Suprapubic skin (tissue), 3 donors: ENCODE measurements around the gene MAP3K20.
"Not testable (repeated sequence)": the region's sequence is repeated elsewhere in the genome, so short reads cannot be mapped to it uniquely, and the experiment has no call there.

ENCODE experiments used
- CTCF ChIP-seq, 2 donors: fragments of 200-600 bp in 1 of 2; fragments of 450-650 bp in 1 of 2; sonication (generic) in 1 of 2; IDR thresholded peaks; one replicate each; pipeline ENCODE4 v1.5.1; 2016 to 2019; ENCODE audit warnings: antibody characterized with exemption in 2 of 2, mild to moderate bottlenecking in 1 of 2, moderate library complexity in 1 of 2
- POLR2AphosphoS5 ChIP-seq, 3 donors: sonication (generic); formaldehyde crosslinking; IDR thresholded peaks; one replicate each; pipeline ENCODE4 v1.6.1; 2017; ENCODE audit warnings: antibody characterized with exemption in 3 of 3

GRCh38 chr2:173309370-173309769 is 233.7 kb downstream of the MAP3K20 start:
- not testable (repeated sequence) for TF ChIP-seq CTCF, POLR2AphosphoS5 (IDR thresholded peaks at IDR 0.05)
